Transverse colon (tissue), 4 donors: Measurements from ENCODE around the gene FXYD7.

ENCODE experiments used
- POLR2AphosphoS5 ChIP-seq, 3 donors: sonication (generic); formaldehyde crosslinking; IDR thresholded peaks; one replicate each; pipeline ENCODE4 v1.6.1; 2016; ENCODE audit warnings: antibody characterized with exemption in 3 of 3
- TF ChIP-seq, protein P1 (sequence below), 5 experiments: fragments of 200-600 bp in 3 of 5; fragments of 450-650 bp in 2 of 5; sonication (generic) in 3 of 5; IDR thresholded peaks; 1 replicate in 2 of 5; 2 replicates in 3 of 5; pipeline ENCODE4 v1.5.1; 2016 to 2017; ENCODE audit warnings: antibody characterized with exemption in 5 of 5, inconsistent platforms in 3 of 5, mild to moderate bottlenecking in 2 of 5, moderate library complexity in 1 of 5

DNA sequence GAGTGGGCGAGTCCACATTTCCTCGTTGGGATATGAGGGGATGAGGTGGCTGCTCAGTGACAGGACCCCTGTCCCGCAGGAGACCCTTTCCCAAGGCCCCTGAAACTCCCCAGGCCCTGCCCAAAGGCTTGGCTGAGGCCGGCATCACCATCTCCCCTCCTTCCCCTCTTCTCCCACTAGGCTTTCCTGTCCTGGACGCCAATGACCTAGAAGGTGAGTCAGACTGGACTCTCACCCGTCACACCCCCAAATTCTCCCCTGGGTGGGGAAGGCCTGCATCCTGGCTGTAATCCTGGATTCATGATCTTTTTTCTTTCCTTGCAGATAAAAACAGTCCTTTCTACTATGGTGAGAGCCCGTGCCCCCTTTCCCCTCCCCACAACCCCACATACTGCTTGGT lies 22.2 kb upstream of the FXYD7 start:
- peak in 2 of 3 donors; percentile 41 to 70 for TF ChIP-seq POLR2AphosphoS5 (IDR thresholded peaks at IDR 0.05)
- TF ChIP-seq, protein P1, sequence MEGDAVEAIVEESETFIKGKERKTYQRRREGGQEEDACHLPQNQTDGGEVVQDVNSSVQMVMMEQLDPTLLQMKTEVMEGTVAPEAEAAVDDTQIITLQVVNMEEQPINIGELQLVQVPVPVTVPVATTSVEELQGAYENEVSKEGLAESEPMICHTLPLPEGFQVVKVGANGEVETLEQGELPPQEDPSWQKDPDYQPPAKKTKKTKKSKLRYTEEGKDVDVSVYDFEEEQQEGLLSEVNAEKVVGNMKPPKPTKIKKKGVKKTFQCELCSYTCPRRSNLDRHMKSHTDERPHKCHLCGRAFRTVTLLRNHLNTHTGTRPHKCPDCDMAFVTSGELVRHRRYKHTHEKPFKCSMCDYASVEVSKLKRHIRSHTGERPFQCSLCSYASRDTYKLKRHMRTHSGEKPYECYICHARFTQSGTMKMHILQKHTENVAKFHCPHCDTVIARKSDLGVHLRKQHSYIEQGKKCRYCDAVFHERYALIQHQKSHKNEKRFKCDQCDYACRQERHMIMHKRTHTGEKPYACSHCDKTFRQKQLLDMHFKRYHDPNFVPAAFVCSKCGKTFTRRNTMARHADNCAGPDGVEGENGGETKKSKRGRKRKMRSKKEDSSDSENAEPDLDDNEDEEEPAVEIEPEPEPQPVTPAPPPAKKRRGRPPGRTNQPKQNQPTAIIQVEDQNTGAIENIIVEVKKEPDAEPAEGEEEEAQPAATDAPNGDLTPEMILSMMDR (IDR thresholded peaks at IDR 0.05), result no peak
